SU-DHL-6 (cell line): ENCODE data around the gene FAF2.

ENCODE experiments used
- H2AFZ ChIP-seq: fragments of 200-600 bp; sonication (generic); 2 replicates; pipeline ENCODE4 v1.6.1; 2014; ENCODE audit warnings: low read depth, mild to moderate bottlenecking, moderate library complexity, mixed read lengths, antibody characterized with exemption, low read length; ENCODE audit not compliant: severe bottlenecking
- H3F3A ChIP-seq: fragments of 200-600 bp; shearing (Covaris generic); 2 replicates; pipeline ENCODE4 v1.6.0; 2016; ENCODE audit warnings: antibody characterized with exemption, mild to moderate bottlenecking; ENCODE audit not compliant: insufficient read depth
- H3K27ac ChIP-seq: fragments of 200-600 bp; sonication (generic); 2 replicates; pipeline ENCODE4 v1.5.1; 2016; ENCODE audit warnings: low read depth, mild to moderate bottlenecking, low read length, moderate library complexity, mixed read lengths
- H3K27me3 ChIP-seq: fragments of 200-600 bp; sonication (generic), shearing (Covaris generic); 2 replicates; pipeline ENCODE4 v1.6.0; 2014; ENCODE audit warnings: mild to moderate bottlenecking, low read length
- H3K36me3 ChIP-seq: fragments of 200-600 bp; sonication (generic); 2 replicates; pipeline ENCODE4 v1.6.1; 2014; ENCODE audit warnings: mild to moderate bottlenecking, low read length, mixed read lengths
- H3K4me2 ChIP-seq: fragments of 300-600, 200-600 bp; shearing (Covaris generic), sonication (generic); 2 replicates; pipeline ENCODE4 v1.6.0; 2014; ENCODE audit warnings: low read length, low read depth, mild to moderate bottlenecking; ENCODE audit not compliant: poor library complexity, severe bottlenecking
- H3K4me3 ChIP-seq: fragments of 200-600 bp; sonication (generic); 2 replicates; pipeline ENCODE4 v1.5.1; 2014; ENCODE audit warnings: antibody characterized with exemption, low read length, mild to moderate bottlenecking, mixed read lengths; ENCODE audit not compliant: insufficient read depth, poor library complexity, severe bottlenecking
- H3K79me2 ChIP-seq: fragments of 200-600 bp; sonication (generic); 2 replicates; pipeline ENCODE4 v1.6.1; 2014; ENCODE audit warnings: mild to moderate bottlenecking, low read length, moderate library complexity; ENCODE audit not compliant: insufficient read depth
- H3K9ac ChIP-seq: fragments of 200-600 bp; sonication (generic); 2 replicates; pipeline ENCODE4 v1.7.0; 2014; ENCODE audit warnings: mild to moderate bottlenecking, low read length
- H3K9me2 ChIP-seq: fragments of 200-600 bp; sonication (generic); replicated peaks from 2 replicates; pipeline ENCODE4 v1.6.1; 2014; ENCODE audit warnings: low read length; ENCODE audit not compliant: insufficient read depth
- H3K9me3 ChIP-seq: fragments of 200-600 bp; sonication (generic); 2 replicates; pipeline ENCODE4 v1.6.1; 2014; ENCODE audit warnings: low read length, mixed read lengths; ENCODE audit not compliant: insufficient read depth
- H4K20me1 ChIP-seq: fragments of 200-600 bp; sonication (generic); 2 replicates; pipeline ENCODE4 v1.6.1; 2014; ENCODE audit warnings: low read depth, mild to moderate bottlenecking, antibody characterized with exemption, low read length, moderate library complexity, mixed read lengths
- EZH2phosphoT487 ChIP-seq: fragments of 200-600 bp; sonication (generic), shearing (Covaris generic); conservative IDR thresholded peaks from 2 replicates; pipeline ENCODE4 v1.6.1; 2018; ENCODE audit warnings: mild to moderate bottlenecking, antibody characterized with exemption, low read length, moderate library complexity, mixed read lengths
- TF ChIP-seq, protein P1 (sequence below): fragments of 200-600 bp; sonication (generic); IDR thresholded peaks from one replicate; pipeline ENCODE4 v1.5.1; 2017; ENCODE audit warnings: antibody characterized with exemption, mild to moderate bottlenecking, low read length, moderate library complexity; ENCODE audit not compliant: insufficient read depth, poor library complexity, severe bottlenecking

Gene FAF2

DNA sequence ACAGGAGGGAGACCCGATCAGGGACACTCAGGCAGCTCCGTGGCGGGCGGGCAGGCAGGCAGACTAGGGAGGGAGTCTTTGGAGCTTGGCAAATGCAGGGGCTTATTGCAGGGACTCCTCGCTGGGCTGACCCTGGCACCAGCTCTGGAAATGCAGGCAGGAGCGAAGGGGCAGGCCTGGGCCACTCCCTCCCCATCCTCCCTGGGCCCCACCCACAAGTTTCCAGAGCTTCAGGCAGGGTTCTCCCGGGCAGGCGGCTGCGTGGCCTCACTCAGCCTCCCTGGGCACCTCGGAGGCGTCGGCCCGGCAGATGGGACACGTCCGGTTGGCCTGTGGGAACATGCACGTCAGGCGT is 80.6 kb downstream of the FAF2 start:
- Histone ChIP-seq H3K79me2 (peaks cover 11% of the 10 kb centered on the region), H4K20me1 (0 out of 2 replicates have a peak, but pooled peaks cover 2% of the 10 kb centered on the region), H3K27ac (no peak overlapping the region), H2AFZ (no peak overlapping the region), H3K9me3 (no peaks in the 10 kb centered on the region), H3F3A (no peaks in the 10 kb centered on the region), H3K9me2 (no peaks in the 10 kb centered on the region), H3K27me3 (no peaks in the 10 kb centered on the region), H3K4me3 (no peak overlapping the region), H3K9ac (no peak overlapping the region), H3K36me3 (no peaks in the 10 kb centered on the region), H3K4me2 (no peak overlapping the region)
- TF ChIP-seq, protein P1, sequence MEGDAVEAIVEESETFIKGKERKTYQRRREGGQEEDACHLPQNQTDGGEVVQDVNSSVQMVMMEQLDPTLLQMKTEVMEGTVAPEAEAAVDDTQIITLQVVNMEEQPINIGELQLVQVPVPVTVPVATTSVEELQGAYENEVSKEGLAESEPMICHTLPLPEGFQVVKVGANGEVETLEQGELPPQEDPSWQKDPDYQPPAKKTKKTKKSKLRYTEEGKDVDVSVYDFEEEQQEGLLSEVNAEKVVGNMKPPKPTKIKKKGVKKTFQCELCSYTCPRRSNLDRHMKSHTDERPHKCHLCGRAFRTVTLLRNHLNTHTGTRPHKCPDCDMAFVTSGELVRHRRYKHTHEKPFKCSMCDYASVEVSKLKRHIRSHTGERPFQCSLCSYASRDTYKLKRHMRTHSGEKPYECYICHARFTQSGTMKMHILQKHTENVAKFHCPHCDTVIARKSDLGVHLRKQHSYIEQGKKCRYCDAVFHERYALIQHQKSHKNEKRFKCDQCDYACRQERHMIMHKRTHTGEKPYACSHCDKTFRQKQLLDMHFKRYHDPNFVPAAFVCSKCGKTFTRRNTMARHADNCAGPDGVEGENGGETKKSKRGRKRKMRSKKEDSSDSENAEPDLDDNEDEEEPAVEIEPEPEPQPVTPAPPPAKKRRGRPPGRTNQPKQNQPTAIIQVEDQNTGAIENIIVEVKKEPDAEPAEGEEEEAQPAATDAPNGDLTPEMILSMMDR = no peak
- TF ChIP-seq EZH2phosphoT487 = no peak

DNA sequence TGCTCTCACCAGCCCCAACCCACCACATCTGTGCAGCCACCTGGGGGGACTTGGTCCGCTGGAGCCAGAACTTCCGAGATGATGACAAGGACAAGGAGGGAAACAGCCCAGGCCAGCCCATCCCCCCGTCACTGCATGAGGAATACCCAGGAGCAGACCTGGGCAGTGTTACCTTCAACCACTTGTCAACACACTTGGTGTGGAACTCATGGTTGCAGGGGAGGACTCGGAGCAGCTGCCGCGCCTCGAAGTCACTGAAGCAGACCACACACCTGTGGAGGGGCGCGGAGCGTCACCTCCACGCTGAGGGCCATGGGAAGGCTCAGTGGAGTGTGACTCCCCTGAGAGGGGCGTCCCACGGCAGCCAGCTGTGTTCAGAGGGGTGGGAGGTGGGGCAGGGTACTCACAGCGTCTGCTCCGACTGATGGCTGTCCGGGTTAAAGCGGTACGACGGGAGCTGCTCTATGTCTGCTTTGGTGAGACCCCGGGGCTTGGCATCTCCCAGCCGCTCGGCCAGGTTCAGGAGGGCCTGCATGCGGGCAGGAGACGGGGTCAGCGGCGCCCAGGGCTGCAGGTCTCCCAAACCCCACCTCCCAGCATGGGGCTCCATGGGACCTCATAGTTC is 81.0 kb downstream of the FAF2 start:
- H3F3A ChIP-seq = peaks cover under 1% of the 10 kb centered on the region; the same call in 1 of the 2 replicates
- TF ChIP-seq EZH2phosphoT487 = no peak
- TF ChIP-seq, protein P1 = no peak
- peak overlapping the region; percentile 58 for H3K27ac ChIP-seq
- no peaks in the 10 kb centered on the region for H3K27me3 ChIP-seq
- no peaks in the 10 kb centered on the region for H3K36me3 ChIP-seq
- peaks cover 16% of the 10 kb centered on the region for H3K79me2 ChIP-seq
- no peak overlapping the region for H3K9ac ChIP-seq
- H3K4me3 ChIP-seq = no peak overlapping the region
- H2AFZ ChIP-seq = no peak overlapping the region
- H3K9me3 ChIP-seq = no peaks in the 10 kb centered on the region
- no peaks in the 10 kb centered on the region for H3K9me2 ChIP-seq
- no peak overlapping the region for H3K4me2 ChIP-seq
- H4K20me1 ChIP-seq = 0 out of 2 replicates have a peak, but pooled peaks cover 2% of the 10 kb centered on the region

DNA sequence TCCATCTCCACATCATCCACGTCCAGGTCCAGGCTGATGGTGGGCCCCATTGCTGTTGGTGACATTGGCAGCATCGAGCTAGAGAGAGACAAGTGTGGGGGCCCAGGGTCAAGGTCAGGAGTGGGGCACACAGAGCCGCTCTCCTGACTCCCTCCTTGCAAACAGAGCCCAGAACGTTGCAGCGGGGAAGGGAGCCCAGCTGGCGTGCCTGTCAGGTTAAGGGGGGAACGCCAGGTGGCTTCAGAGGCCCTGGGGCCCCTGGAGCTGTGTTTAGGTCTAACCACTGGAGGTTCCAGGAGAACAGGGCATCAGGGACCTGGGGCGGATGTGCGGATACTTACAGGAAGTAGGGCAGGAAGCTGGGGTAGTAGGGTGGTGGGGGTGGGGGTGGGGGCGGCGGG is 81.6 kb downstream of the FAF2 start:
- Histone ChIP-seq H3K27me3 (no peaks in the 10 kb centered on the region), H3K9me3 (no peaks in the 10 kb centered on the region), H3F3A (peaks cover 5% of the 10 kb centered on the region), H3K9me2 (no peaks in the 10 kb centered on the region), H3K27ac (peak overlapping the region; percentile 58), H2AFZ (no peak overlapping the region), H3K4me2 (no peak overlapping the region), H3K4me3 (no peak overlapping the region), H3K36me3 (no peaks in the 10 kb centered on the region), H4K20me1 (0 out of 2 replicates have a peak, but pooled peaks cover 2% of the 10 kb centered on the region), H3K79me2 (peaks cover 18% of the 10 kb centered on the region), H3K9ac (no peak overlapping the region)
- no peak for TF ChIP-seq EZH2phosphoT487
- TF ChIP-seq, protein P1 = no peak
